HG02938 (cell line): Measurements from ENCODE around the gene KCNN2.
A peak's percentile ranks its signal among the peaks of the same experiment; 100 is the strongest.

Experiments
- ATAC-seq: cut with Tn5 transposase; IDR thresholded peaks from one replicate; pipeline ENCODE4 v1.9.1; 2021; ENCODE audit warnings: mild to moderate bottlenecking, moderate library complexity; ENCODE audit not compliant: unreplicated experiment

KCNN2 gene

GRCh38 chr5:114361724-114362196 lies at the start of gene KCNN2:
TSS of gene KCNN2 (plus strand) at chr5:114362070. CDS start at chr5:114362140, 70 bp downstream.
- ATAC-seq: no peak

GRCh38 chr5:114312658-114313057 lies 49.2 kb upstream of the KCNN2 start:
- no peak for ATAC-seq

DNA sequence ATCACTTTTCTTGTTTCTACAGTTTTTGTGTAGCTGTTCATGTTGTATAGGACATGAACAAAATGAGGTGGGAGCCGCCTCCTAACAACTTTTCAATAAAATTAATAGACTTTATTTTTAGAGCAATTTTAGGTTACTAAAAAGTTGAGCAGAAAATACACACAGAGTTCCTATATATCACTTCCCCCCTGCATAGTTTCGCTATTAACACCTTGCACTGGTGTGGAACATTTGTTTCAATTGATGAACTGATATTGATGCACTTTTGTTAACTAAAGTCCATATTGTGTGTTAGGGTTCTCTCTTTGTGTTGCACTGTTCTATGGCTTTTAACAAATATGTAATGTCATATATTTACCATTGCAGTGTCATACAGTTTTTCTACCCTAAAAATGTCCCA lies 47.8 kb upstream of the KCNN2 start:
- ATAC-seq: no peak

GRCh38 chr5:114316167-114316566 lies 45.7 kb upstream of the KCNN2 start:
- ATAC-seq: no peak

GRCh38 chr5:114317751-114318150 lies 44.1 kb upstream of the KCNN2 start:
- ATAC-seq: no peak

- no peak for ATAC-seq
Measured at GRCh38 chr5:114319236-114319635, 42.6 kb upstream of the KCNN2 start.

- ATAC-seq: no peak
Measured at GRCh38 chr5:114319821-114320220, 42.0 kb upstream of the KCNN2 start.

DNA sequence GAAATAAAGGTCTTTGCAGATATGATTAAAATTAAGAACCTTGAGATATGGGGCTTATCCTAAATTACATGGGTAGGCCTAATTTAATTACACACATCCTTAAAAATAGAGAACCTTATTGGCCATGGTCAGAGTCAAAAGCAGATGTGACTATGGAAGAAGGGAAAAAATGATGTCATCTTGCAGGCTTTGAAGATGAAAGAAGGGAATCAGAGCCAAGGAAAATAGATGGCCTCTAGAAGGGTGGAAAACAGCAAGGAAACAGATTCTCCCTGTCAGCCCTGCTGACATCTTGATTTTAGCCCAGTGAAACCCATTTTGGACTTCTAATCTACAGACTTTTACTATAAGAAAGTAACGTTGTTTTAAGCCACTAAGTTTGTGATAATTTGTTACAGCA lies 37.6 kb upstream of the KCNN2 start:
- no peak for ATAC-seq

- ATAC-seq: no peak
Measured at GRCh38 chr5:114325541-114325940, 36.3 kb upstream of the KCNN2 start.

GRCh38 chr5:114327474-114327873 lies 34.4 kb upstream of the KCNN2 start:
- no peak for ATAC-seq

DNA sequence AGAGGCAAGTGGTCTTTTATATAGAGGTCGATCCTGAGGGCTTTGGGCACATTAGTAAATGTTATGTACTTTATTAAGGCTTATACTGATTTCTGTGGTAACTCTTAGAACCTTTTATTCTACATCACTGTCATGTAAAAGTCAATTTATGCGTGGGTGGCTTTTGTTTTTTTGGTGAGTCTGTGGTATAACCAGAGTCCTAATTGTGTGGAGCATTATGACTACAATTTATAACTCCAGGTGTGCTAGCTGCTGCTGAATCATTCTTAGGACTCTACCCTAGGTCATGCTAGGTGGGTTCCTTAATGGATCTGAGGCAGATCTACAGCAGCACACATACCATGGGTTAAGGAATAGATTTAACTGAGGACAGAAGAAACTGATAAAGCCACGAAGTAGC lies 33.9 kb upstream of the KCNN2 start:
- ATAC-seq: peak; percentile 55

- no peak for ATAC-seq
Measured at GRCh38 chr5:114330916-114331531, 30.8 kb upstream of the KCNN2 start.

- ATAC-seq: no peak
Measured at GRCh38 chr5:114332493-114332892, 29.4 kb upstream of the KCNN2 start.

- no peak for ATAC-seq
Measured at GRCh38 chr5:114332925-114333324, 28.9 kb upstream of the KCNN2 start.

DNA sequence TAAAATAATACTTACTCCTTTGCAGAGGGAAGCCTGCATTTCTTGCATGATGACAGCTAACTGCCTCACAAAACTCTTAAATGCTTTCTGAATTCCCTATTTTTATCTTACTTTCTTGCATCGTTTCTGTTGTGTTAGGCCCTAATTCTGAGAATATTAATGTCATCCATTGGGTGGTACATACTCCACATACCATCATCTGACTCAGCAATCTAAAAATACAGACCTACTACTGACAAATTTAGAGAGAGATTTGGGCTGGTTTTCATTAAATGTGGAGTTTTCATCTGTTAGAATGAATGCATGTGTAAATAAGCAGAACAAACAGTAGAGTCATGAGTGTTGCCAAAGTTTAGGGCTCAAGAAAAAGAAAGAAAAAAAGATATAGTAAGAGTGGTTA lies 26.5 kb upstream of the KCNN2 start:
- no peak for ATAC-seq

- ATAC-seq: no peak
Measured at GRCh38 chr5:114339108-114339507, 22.8 kb upstream of the KCNN2 start.

DNA sequence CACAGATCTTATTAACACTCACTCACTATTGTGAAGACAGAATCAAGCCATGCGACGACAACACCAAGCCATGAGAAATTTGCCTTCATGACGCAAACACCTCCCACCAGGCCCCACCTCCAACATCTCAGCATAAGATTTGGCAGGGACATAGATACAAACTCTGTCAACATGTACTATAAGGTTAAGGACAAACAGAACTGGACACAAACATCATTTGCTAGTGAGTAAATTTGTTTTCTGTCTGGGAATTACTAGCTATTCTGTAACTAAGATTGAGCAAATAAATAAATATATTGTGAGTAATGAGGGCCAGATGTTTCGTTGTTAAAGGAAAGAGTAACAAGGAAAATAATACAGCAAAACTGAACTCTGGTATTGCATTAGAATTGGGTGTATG lies 15.7 kb upstream of the KCNN2 start:
- ATAC-seq: no peak

GRCh38 chr5:114355086-114355830 lies 6.6 kb upstream of the KCNN2 start:
- no peak for ATAC-seq

GRCh38 chr5:114358329-114358728 lies 3.5 kb upstream of the KCNN2 start:
- ATAC-seq: no peak

- ATAC-seq: no peak
Measured at GRCh38 chr5:114360357-114360756, 1.5 kb upstream of the KCNN2 start.

DNA sequence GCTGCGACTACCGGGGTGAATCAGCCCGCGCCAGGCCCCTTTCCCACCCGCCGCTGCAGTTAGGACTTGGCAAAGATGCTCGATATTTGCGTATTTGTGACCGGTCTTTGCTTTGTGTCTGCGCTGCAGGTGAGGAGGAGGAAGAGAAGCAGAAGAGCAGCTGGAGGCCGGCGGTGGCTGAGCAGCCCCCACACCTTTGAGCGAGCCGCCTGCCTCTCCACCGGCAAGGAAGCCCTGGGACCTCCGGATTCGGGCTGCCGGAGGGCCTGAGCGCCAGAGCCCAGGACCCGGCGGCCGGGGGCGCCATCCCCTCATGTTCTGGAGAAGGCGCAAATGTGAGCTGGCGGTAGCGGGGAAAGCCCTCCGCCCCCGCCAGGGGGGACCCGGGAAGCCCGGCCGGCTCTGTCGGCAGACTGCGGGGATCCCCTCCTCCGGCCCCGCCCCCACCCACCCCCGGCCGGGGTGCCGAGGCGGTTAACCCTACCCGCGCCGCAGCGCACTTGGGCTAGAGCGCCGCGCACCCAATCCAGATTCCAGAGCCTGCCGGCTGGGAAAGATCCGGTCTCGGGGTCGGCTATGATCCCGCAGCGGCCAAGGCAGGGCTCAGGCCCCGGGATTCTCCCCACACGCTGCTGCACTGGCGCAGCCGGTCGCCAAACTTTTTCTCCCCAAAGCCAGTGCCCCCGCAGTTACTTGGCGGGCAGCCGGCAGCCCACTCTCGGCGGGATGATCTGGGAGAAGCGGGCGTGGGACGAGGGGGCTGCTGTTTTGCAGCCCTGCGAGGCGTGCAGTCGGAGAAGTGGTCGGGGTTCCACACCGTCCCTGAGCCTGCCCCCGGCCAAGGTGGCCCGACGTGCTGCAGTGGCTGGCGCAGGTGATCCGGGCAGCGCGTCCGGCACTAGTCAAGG lies 800 bp upstream of the KCNN2 start:
- ATAC-seq: no peak
